Kidney capillary endothelial cell (primary cell): ENCODE results near the gene GRIK5.
"Not testable (repeated sequence)": the region's sequence is repeated elsewhere in the genome, so short reads cannot be mapped to it uniquely, and the experiment has no call there.

Experiments used
- DNase-seq: peaks from one replicate; pipeline ENCODE4 v3.0.0-alpha.2; 2018; ENCODE audit warnings: low spot score

The GRIK5 gene

GRCh38 chr19:42069619-42070351 is at the start of gene GRIK5:
Gene GRIK5, minus strand, starts transcription at chr19:42070206. Its CDS starts 4,436 bp downstream, at chr19:42065770.
- no peak for DNase-seq

GRCh38 chr19:42117076-42117475 is 47.1 kb upstream of the GRIK5 start:
- DNase-seq = no peak

DNA sequence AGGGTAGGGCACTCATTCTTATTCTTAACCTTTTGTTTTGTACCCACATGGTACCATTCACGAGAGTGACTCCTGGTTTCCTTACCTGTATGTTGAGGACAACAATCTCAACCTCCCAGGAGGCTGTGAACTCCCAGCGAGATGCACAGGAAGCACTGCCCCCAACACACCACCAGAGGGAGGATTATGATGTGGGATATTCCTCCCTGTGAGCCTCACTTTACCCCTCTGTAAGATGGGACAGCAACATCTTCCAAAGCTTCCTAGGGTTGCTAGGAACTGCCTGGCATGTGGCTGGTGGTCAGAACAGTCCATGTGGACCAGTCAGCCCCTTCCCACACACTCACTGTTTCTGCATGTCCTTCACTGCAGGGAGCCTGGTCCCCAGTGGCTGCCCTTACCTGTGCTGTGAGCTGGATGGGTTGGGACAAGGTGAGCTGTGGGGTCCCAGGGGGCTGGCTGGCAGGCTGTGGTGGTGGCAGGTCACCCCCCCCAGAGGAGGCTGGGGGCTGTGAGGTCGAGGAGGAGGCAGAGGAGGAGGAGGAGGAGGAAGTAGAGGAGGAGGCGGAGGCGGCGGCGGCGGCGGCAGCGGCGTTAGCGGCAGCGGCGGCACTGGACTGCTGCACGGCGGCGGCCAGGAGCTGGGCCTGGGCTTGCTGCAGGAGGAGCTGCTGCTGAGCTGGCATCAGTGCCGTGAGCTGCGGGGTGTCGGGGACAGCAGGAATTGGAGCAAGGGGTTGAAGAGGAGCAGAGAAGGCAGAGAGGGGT is 46.5 kb upstream of the GRIK5 start:
- DNase-seq = no peak

DNA sequence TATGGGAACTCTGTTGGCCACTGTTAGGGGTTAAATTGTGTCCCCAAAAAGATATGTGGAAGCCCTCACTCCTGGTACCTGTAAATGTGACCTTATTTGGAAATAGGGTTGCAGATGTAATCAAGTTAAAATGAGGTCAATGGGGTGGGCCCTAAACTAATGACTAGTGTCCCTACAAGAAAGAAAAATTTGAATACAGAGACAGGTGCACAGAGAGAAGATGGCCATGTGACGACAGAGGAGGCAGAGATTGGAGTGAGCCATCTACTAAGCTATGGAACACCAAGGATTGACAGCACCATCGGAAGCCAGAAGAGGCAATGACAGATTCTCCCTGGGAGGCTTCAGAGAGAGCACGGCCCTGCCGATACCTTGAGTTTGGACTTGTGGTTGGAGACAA is 45.7 kb upstream of the GRIK5 start:
- DNase-seq = no peak

DNA sequence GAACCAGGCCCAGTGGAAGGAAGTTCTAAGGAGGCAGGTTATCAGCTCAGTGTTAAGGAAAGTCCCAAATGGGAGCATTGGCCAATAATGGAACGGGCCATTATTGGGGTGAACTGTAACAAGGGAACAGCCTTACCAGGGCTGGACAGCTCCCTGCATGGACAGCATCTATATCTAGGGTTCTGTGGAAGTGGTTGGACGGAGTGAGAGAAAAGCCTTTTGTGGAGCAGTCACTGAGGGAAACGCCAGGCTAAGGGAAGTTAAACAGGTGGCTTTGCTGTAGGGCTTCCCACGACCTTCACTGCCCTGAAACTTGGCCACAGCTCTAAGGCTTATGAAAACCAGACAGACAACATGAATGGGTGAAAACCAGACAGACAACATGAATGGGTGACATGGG is 45.2 kb upstream of the GRIK5 start:
- DNase-seq = no peak

- DNase-seq = no peak
Observed at GRCh38 chr19:42114412-42114811, 44.4 kb upstream of the GRIK5 start.

DNA sequence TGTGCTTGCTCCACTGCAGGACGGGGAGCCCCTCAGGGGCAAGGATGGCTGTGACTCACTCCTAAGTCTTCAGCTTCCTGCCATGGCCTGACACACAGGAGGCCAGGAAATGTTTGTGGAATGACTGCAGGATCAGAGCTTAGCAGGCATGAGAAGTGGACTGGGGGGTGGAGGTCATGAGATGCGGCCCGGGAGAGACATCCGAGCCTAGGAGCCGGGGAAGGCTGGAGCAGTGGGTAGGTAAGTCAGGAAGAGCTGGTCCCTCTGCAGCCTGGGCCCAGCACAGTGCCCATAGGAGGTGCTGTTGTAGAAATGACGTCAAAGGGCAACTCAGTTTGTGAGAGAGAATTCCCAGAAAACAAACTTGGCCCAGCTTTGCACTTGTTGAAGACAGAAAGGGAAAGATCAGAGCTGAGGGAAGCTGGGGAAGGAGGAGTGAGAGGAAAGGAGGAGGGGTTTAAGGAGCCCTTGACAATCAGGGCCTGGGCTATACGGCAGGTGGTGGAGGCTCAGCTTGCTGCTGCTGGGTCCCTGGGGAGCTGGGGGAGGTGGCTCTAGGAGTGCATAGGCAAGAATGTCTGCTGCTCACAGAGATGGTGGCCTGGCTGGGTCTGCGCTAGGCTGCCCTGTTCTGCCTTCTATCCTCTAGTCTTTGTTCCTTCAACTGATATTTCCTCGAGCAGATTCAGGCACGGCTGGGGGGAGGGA is 43.8 kb upstream of the GRIK5 start:
- DNase-seq = peak; percentile 99

DNA sequence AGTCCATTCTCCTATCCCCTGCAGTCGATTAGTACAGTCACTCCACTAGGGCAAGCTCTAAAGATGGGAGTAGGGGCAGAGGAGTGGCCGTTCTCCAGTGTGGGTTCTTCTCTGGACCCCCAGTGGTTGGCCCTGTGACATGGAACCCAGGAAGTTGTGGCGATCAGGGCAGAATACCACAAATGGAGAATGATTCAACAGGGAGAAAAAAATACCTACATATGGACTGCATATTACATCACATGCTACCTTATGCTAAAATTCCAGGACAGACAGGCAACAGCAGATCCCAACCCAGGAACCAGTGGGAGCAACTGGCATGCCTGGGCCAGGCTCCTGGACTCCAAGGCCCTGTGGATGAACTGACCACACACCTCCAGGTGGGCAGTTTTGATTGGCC is 41.8 kb upstream of the GRIK5 start:
- no peak for DNase-seq

- no peak for DNase-seq
Observed at GRCh38 chr19:42111384-42111783, 41.4 kb upstream of the GRIK5 start.

- DNase-seq = no peak
Observed at GRCh38 chr19:42110658-42111057, 40.7 kb upstream of the GRIK5 start.

DNA sequence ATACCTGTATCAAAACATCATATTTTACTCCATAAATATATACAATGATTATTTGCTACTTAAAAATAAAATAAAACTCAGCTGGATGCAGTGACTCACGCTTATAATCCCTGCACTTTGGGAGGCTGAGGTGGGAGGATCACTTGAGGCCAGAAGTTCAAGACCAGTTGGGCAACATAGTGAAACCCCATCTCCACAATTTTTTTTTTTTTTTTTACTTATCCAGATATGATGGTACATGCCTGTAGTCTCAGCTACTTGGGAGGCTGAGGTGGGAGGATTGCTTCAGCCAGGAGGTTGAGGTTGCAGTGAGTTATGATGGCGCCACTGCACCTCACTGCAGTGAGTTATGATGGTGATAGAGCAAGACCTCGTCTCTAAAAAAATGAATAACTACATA is 39.9 kb upstream of the GRIK5 start:
- no peak for DNase-seq

- peak; percentile 87 for DNase-seq
Observed at GRCh38 chr19:42108527-42109389, 38.8 kb upstream of the GRIK5 start.

GRCh38 chr19:42105368-42105767 is 35.4 kb upstream of the GRIK5 start:
- DNase-seq = no peak

GRCh38 chr19:42102877-42103276 is 32.9 kb upstream of the GRIK5 start:
- DNase-seq = no peak

- not testable (repeated sequence) for DNase-seq
Observed at GRCh38 chr19:42100241-42100640, 30.2 kb upstream of the GRIK5 start.

GRCh38 chr19:42099336-42099925 is 29.4 kb upstream of the GRIK5 start:
- DNase-seq = no peak

DNA sequence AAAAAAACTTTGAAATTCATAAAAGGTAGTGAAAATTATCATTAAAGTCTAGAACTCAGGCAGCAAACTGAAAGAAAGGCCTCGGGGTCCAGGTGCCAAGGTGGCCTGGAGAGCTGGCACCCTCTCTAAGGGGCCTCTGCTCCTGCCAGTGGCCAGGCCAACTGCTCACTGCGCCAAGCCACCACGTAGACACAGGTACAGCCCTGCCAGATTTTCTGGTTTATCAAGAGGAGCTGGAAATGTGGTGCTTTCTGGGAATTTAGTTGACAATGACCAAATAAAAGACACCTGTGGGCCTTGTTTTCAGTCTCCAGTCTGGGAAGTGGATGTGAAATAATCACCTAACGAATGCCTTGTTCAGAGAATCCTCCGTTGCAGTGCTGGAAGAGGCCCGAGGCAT is 28.8 kb upstream of the GRIK5 start:
- no peak for DNase-seq

DNA sequence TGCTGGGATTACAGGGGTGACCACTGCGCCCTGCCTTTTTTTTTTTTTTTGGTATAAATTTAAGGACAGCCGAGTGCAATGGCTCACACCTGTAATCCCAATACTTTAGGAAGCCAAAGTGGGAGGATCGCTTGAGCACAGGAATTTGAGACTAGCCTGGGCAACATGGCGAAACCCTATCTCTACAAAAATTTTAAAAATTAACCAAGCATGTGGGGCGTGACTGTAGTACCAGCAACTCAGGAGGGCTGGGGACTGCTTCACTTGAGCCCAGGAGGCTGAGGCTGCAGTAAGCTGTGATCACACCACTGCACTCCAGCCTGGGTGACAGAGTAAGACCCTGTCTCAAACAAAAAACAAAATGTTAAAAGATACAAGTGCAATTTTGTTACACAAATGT is 27.5 kb upstream of the GRIK5 start:
- DNase-seq = no peak

DNA sequence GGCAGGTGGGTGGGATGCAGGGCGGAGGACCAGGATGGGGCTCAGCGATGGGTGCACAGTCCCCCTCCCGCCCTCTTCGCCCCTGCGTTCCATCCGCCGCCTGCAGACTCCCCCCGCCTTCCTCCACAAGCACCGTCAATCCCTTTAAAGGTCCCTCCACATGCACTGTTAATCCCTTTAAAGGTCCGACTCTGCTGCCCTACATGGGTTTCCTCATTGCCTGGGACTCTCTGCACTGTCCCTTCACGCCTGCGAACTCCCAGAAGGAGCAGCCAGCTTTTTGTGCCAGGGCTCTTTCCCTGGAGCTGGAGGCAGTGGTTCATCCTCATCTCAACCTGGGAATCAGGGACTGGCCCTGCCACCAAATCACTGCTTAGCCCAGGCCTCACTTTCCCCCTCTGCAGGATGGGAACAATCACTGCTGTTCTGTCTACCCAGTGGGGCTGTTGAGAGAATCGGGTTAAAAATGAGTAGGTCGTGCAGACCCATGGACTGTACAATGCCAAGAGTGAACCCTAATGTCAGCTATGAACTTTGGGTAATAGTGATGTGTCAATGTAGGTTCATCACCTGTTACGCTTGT is 26.3 kb upstream of the GRIK5 start:
- DNase-seq = no peak

GRCh38 chr19:42095814-42096230 is 25.8 kb upstream of the GRIK5 start:
- no peak for DNase-seq

GRCh38 chr19:42095142-42095813 is 25.3 kb upstream of the GRIK5 start:
- no peak for DNase-seq
